CD4-positive, alpha-beta T cell treated with Interferon gamma for 1 hour (primary cell): ENCODE results near the gene FRMPD4.

ENCODE experiments used
- DNase-seq: peaks from one replicate; pipeline ENCODE4 v3.0.0-alpha.2; 2020

Gene FRMPD4

GRCh38 chrX:12223650-12224049 lies 85.4 kb downstream of the FRMPD4 start:
- no peak for DNase-seq

DNA sequence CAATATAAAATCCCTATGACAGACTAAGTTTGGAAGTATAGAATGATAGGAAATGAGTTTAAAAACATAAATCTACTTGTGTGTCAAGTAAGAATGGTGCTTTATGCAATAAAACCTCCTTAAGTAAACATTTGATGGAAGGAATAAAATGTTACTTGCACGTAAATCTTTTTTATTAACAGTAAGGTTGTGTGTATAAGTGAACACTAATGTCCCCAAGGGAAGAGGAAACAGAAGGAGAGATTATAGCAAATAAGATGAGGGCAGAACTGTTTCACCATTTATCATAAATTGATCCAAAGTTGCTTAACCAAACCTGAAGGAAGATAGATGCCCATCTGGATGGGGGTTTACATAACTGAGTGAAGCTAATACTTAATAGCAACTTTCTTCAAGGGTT lies 86.8 kb downstream of the FRMPD4 start:
- no peak for DNase-seq

DNA sequence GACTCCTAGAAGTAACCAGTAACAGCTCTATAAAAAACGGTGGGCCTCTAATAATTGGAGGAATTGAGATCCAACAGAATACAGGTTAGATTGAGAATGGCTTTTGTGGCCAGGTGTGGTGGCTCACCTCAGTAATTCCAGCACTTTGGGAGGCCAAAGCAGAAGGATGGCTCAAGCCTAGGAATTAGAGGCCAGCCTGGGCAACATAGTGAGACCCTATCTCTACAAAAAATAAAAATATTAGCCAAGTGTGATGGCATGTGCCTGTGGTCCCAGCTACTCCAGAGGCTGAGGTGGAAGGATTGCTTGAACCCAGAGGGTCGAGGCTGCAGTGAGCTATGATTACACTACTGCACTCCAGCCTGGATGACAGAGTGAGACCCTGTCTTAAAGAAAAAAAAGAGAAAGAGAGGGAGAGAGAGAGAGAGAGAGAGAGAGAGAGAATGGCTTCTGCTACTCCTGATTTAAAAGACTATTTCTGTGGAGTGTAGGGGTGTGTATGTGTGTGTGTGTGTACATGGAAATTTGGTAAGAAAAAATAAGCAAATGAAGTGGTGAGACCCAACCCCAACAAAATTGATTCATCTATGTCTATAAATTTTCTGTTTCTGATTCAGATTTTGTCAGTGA lies 89.3 kb downstream of the FRMPD4 start:
- no peak for DNase-seq

DNA sequence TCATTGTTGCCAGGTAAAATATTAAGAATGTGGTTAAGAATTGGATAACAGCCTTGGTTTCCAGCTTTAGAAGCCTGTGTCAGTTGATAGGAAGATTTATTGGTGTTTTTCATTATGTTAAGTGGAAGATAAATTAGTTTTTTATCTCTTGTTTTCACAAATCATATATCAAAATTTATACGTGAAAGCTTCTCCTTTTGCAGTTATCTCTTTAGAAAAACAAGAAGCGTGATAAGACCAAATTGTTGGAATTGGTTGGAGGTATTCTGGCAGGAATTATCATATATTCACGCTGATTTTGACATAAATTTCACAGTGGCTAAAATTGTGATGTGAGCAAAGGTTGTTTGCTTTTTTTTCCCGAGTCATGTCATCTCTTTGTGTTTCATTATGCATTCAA lies 90.6 kb downstream of the FRMPD4 start:
- DNase-seq, result no peak

DNA sequence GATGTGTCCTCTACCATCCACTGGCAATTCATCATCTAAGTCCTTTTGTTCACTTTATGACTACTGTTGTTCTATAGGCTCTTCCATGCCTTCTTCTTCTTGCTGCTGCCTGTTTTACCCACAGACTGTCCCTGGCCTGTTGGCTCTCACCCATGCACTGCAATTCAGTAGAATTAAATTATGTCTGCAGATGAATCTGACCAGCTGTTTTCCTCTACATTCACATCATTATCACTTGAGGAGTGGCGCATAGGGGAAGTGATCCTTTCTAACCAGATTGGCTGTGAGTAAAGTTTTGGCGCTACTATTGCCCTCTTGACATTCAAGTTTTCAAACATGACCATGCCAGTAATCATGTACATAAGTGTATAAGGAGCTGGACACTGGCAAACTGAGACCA lies 91.7 kb downstream of the FRMPD4 start:
- DNase-seq, result no peak

DNA sequence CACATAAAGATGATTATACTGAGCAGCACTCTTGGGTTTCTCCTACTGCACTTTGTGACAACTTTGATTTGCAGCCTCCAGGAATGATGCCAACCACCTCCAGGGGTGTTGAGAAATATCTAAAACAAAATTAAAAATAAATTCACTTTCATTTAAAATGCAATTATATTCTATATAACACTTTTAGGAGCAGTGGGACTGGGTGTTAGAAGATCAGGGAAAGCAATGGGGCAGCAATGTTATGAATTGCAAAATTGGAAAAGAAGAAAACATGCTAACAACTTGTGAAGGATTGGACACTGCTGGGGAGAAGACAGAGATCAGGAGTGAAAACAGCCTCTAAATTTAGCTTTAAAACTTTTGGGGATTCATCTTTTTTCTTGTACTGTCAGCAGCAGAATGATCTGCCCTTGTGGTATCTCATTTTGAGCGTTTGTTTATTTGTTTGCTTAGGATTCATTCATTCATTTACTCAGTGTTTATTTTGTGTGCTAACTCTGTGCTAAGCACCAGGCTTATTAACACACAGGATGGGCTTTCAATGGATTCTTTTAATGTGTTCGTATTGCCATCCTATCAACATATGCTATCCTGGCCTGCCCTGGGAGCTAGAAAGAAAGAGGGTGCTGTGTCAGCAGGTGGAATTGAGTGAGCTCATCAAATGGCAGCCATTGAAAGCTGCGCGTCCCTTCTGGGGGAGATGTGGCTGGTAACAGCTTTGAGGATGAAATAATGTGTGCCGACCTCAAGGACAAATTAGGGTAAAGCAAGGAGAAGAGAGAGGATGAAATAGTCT lies 96.5 kb downstream of the FRMPD4 start:
- DNase-seq, result no peak

DNA sequence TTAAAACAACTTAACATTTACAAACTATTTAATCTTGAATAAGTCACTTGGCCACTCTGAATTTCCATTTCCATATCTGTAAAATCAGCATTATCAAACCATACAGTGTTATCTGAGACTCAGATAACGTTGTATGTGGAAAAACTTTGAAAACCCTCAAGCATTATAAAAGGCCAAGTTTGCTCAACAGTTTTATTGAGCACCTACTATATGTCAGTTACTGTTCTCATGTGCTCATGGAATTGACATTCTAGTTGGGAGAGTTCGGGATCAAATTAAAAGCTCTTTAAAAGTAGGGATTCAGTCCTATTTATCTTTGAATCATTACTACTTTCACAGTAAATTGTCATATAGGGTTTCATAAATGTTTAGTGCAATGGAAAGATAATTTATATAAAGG lies 97.9 kb downstream of the FRMPD4 start:
- no peak for DNase-seq

- no peak for DNase-seq
Observed at GRCh38 chrX:12237131-12237530, 98.9 kb downstream of the FRMPD4 start.

DNA sequence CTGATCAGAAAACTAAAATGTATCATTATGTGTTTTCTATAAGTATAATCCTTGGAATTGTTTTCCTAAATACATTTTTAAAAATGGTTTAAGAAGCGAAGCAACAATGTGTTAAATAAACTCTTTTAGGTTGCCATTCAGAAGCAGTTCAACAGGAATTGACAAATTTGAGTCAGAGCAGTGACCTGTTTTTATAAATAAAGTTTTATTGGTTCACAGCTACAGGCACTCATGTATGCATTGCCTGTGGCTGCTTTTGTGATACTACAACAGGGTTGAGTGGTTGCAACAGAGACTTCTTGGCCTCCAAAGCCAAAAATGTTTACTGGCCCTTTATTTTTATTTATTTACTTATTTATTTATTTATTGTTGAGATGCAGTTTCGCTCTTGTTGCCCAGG lies 99.5 kb downstream of the FRMPD4 start:
- no peak for DNase-seq

DNA sequence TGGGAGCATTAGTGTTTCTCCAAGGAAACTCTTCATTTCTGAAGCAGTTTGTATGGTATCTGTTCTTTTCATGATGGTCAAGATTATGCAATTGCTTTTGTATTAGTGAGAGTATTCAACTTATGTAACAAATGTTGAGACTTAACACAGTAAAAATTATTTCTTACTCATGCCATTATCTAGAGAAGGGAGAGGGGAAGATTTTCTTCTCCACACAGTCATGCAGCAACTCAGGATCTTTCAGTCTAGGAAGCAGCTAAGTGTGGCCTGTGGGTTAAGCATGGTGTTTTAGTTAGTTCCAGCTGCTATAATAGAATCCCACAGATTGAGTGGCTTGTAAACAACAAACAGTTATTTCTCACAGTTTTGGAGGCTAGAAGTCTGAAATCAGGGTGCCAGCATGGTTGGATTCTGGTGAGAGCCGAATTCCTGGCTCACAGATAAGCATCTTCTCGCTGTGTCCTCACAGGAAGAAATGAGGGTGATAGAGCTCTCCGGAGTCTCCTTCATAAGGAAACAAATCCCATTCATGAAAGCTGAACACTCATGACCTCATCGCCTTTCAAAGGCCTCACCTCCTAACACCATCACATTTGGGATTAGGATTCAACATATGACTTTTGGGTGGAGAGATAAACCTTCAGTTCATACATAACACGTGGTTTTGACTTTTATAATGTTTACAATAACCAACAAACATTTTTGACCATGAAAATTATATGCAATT lies 101.2 kb downstream of the FRMPD4 start:
- DNase-seq, result no peak

DNA sequence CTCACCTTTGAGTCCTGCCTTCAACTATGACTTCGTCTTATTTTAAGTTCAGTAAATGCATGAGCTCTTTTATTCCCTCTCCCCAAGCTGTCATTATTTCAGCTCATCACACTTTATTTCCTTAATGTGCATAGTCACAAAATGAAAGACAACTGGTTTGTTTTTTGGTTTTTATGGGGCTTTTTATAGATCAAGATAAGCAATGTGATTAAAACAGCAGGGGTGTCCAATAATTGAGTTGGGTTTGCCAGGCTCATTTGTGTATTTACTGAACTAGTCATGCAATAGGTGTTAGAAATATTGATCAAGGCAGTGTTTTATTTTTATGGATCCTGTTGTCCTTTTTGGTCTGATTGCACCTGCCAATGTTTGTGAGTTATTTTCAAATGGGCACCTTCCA lies 102.2 kb downstream of the FRMPD4 start:
- no peak for DNase-seq

- DNase-seq, result no peak
Observed at GRCh38 chrX:12241026-12241425, 102.8 kb downstream of the FRMPD4 start.

GRCh38 chrX:12245650-12246645 lies 107.7 kb downstream of the FRMPD4 start:
- no peak for DNase-seq

- DNase-seq, result no peak
Observed at GRCh38 chrX:12249997-12250396, 111.7 kb downstream of the FRMPD4 start.

DNA sequence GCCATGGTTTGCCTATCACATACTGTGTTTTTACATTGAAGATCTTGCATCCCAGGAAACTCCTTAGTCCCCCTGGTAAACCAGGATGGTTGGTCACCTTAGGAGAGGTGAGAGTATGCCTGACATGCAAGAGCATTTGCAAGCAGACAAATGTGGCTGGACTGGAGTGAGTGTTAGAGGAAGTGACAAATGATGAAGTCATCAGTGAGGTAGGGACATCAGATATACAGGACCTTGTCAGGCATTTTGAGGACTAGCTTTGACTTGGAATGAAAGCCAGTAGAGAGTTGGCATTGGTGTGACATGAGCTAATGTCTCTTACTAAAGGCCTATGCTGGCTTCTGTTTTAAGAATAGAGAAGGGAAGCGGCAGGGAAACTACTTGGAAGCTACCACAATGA lies 124.9 kb downstream of the FRMPD4 start:
- DNase-seq, result no peak

DNA sequence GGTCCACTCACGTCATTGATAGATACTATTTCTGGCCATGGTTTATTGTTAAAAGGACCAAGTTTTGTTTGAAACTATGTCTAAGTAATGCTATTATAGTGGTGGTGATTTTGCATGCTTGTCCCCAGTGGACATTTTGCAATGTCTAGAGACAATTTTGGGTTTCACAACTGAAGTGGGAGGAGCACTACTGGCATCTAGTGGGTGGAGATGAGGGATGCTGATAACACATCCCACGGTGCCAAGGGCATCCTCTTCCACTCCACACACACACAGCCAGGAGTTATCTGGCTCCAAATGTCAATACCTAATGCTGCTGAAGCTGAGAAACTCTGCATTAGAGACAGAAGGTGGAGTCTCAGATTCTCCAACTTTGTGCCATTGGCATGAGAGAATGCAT lies 131.2 kb downstream of the FRMPD4 start:
- no peak for DNase-seq

- DNase-seq, result no peak
Observed at GRCh38 chrX:12278151-12278550, 139.9 kb downstream of the FRMPD4 start.

GRCh38 chrX:12282991-12283390 lies 144.7 kb downstream of the FRMPD4 start:
- no peak for DNase-seq

DNA sequence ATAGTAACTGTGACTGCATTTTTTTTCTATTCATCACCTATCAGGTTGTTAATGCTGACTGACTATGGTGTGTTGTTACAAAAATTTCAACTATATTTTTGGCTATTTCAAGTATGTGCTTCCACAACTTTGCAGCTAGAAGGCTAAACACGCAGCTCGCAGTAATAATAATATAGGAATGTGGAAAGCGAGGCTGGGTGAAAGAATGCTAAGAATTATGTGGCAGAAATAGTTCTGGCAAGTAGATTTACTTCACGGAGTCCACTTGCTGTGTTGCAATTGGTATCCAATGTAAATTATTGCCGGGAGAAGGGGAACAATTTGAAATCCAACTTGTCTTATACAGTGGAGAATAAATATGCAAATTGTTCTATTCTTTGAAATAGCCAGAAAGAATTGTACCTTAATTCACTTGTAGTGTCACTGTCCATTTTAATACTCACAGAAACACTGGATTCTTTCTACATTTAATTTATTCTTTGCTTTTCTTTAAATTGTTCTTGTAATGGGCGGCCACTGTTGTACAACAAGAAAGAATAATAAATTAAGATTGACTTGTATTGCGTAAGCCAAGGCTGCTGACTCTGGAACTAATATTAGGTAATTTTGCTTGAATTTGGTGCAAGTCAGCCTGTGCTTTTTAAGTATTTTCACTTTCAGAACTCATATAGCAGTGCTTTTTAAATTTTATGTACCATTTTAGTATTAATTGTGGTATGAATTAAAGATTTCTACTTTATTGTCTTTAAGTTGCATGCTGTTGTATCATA lies 154.9 kb downstream of the FRMPD4 start:
- DNase-seq, result no peak

- DNase-seq, result no peak
Observed at GRCh38 chrX:12297353-12297752, 159.1 kb downstream of the FRMPD4 start.

GRCh38 chrX:12301288-12301687 lies 163.0 kb downstream of the FRMPD4 start:
- no peak for DNase-seq

GRCh38 chrX:12304261-12304660 lies 166.0 kb downstream of the FRMPD4 start:
- DNase-seq, result no peak
